Activated T-cell treated with anti-CD3 and anti-CD28 coated beads, Interleukin-2, amount 50 U/mL, for 1 hour (primary cell): ENCODE measurements around the gene RASL10A.
"Not testable (repeated sequence)": the region's sequence is repeated elsewhere in the genome, so short reads cannot be mapped to it uniquely, and the experiment has no call there.

Experiments used
- DNase-seq: peaks from one replicate; pipeline ENCODE4 v3.0.0-alpha.2; 2020

Gene RASL10A, protein sequence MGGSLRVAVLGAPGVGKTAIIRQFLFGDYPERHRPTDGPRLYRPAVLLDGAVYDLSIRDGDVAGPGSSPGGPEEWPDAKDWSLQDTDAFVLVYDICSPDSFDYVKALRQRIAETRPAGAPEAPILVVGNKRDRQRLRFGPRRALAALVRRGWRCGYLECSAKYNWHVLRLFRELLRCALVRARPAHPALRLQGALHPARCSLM

DNA sequence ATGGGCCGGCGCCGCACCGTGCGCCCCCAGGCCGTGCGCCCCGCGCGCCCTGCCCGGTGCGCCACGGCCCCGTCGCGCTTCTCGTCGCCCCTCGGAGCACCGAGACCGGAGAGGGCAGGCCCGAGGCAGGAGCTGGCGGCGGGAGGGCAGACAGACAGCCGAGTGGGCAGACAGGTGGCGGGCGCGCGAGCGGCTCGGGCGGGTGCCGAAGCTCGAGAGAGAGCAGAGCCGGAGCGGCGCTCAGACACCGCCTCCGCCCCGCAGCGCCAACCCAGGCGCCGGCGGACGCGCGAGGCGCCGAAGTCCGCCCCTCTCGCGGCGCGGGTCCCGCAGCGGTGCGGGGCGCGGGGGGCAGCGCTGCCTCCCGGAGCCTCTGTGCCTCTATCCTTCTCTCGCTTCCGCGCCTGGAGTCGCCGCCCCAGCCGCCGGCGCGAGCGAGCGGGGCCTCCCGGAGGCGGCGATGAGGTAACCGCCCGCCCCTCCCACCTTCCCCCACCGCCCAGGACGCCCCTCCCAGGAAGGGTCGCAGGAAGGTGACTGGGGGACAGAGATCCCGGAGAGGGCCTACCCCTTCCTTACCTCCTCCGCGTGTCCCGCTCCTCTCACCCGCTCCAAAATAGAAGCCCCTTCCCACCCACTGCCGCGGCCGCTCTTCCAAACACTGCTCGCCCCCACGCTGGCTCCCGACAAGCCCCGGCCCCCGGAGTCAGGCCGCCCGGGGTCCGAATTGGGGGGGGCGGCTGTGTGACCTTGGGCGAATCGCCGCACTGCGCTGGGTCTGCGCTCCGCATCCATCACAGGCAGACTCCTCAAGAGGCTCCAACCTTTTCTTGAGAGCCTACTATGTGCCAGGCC lies at the start of gene RASL10A:
Gene RASL10A (minus strand): TSS at position 412 of the 855 bp plus-strand sequence. CDS start 451 bp downstream, outside the sequence.
- DNase-seq: no peak

DNA sequence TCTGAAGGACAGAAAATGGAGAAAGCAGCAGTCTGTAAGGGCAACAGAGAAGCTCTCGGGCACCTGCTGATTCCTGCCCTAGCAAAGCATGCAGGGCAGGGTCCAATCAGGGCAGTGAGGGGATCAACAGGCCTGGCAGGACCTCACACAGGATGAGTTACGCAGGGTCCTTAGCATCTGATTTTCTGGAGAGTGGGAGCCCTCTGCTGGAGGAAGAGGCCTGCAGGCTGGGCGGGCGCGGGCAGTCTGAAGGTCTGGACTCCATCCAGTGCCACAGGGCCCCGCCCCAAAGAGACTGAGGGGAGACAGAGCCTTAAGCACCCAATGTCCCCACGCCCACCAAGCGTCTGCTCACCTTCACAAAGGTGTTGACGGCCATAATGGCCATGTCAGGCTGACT lies 44.0 kb upstream of the RASL10A start:
- no peak for DNase-seq

DNA sequence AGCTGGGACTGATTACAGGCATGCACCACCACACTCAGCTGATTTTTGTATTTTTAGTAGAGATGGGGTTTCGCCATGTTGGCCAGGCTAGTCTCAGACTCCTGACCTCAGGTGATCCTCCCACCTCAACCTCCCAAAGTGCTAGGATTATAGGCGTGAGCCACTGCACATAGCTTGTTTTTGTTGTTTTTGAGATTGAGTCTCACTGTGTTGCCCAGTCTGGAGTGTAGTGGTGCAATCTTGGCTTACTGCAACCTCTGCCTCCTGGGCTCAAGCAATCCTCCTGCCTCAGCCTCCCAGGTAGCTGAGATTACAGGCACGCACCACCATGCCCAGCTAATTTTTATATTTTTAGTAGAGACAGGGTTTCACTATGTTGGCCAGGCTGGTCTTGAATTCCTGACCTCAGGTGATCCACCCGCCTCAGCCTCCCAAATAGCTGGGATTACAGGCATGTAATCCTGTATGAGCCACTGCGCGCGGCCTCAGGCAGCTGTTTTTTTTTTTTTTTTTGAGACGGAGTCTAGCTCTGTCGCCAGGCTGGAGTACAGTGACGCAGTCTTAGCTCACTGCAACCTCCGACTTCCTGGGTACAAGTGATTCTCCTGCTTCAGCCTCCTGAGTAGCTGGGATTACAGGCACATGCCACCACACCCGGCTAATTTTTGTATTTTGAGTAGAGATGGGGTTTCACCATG lies 41.8 kb upstream of the RASL10A start:
- DNase-seq: not testable (repeated sequence)

DNA sequence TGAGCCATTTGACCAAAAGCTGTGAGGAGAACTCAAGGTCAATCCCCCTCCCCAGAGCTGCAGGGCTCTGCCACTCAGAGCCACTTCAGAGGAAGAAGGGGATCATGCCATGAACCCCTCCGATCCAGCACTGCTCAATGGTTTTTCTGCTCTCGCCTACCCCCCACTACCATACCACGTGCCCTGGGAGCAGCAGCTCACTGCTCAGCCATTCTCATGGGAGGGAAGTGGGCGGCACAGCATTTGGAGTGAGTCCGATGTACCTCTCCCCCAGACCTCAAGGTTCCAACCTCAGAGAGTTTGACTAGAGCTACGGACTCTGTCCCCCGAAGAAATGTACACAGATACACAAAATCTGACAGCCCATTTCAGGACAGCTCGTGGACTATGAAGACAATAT lies 38.4 kb upstream of the RASL10A start:
- DNase-seq: no peak

DNA sequence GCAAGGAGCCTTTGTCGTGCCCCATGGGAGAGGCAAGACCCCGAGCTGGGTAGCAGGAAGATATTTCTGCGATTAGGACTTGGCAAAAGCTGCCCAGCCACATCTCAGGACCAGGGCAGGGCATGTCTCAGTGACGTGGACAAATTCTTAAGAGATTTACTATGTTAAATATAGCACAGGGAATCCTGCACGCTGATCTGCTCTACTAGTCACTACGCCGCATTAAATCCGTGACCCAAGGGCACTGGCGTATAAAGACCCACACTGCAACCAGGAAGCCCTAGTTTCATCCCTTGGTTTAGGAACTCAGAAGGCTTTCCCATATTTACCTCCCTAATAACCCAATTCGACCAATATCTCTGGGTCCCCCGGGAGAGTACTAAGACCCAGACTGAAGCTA lies 37.8 kb upstream of the RASL10A start:
- no peak for DNase-seq

DNA sequence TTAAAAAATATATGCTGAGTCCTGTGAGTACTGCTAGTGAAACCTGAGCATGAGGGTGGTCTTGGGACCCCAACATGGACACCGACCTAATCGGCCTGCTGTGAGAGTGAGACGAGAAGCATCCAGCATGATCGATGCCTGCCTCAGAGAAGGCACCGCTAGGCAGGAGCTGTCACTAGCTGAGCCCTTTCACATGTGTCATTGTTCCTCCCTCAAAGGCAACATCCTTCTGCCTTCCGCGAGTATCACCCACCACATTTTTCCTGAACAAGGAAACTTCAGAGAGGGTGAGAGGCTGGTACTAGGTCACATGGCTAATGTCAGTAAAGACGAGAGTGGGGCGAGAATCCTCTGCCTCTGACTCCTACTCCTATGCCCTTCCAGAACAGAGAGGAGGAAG lies 37.3 kb upstream of the RASL10A start:
- no peak for DNase-seq

DNA sequence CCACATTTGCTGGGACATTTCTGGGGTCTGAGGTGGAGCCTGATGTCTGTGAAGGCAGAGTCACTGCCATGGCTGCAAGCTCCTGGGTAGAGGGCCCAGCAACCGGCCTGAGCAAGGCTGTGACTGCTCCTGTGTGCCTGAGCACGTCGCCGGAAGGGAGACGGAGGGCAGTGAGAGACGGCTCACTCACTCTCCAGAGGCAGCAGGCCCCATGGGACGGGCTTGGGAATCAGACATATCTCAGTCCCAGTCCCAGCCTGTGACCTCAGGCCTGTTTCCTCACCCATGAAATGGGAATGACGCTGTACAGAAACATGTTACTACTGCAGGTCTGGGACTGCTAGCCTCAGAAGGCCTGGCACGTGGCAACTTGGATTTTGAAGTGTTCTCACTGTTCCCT lies 36.4 kb upstream of the RASL10A start:
- DNase-seq: no peak

DNA sequence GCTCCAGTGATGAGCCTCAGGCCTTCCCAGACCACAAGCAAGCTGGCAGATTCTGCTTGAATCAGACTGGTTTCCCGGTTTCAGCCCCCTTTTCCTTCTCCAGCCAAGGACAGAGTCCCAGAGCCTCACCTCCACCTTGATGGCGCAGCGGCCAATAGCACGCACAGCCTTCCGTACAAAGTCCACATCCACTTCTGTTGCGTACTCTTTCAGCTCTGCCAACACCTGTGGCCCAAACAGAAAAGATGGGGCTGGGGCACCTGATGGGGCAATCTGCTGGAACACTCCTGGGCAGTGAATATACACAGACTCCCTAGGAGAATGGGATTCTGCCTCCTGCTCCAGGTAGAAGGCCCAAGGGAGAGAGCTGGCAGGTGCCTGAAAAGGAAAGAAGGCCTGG lies 35.5 kb upstream of the RASL10A start:
- DNase-seq: no peak

DNA sequence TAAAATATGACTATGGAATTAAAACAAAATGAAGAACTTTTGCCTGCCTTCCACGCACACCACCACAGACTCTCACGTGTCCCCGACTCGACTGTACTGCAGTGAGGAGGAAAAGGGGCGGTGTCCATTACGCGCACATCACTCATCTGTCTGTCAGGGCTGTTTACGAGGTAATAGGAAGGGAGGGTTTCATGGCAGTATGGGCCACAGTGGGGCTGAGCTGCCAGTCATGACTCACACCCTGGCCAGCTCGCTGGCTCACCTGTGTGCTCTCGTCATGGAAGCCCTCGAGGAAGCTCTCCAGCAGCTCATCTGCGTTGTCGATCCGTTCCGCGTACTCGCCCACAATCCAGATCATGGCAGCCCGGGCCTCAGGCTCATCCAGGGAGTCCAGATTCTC lies 33.5 kb upstream of the RASL10A start:
- no peak for DNase-seq

DNA sequence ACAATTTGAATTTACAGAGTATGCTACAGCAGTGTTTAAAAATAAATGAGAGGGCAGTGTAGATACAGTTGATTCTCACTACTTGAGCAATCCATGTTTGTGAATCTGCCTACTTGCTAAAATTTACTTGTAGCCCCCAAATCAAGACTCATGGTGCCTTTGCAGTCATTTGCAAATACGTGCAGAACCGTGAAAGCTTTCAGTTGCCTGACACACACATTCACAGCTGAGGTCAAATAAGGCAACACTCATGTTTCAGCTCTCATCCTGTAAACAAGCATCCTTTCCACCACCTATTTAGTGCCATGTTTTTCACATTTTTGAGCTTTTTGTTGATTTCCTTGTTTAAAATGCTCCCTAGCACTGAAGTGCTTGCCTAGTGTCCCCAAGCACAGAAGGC lies 32.5 kb upstream of the RASL10A start:
- no peak for DNase-seq

DNA sequence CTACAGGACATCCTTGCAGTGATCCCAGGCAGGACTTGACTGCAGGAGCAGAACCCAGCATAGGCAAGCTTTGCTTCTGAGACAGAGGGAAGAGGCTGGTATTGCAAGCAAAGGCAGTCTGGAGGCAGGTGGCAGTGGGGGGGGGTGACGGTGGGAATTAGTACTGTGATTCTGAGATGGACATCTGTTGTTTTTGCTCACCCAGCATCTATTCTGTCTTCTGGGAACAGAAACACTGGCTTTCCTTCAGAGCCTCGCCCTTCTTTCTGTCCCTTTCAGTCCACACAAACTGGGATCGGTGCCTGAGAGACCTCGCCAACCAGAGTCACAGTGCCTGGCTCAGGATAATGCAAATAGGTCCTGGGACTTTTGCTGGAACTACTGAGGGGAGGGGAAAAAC lies 31.2 kb upstream of the RASL10A start:
- no peak for DNase-seq

DNA sequence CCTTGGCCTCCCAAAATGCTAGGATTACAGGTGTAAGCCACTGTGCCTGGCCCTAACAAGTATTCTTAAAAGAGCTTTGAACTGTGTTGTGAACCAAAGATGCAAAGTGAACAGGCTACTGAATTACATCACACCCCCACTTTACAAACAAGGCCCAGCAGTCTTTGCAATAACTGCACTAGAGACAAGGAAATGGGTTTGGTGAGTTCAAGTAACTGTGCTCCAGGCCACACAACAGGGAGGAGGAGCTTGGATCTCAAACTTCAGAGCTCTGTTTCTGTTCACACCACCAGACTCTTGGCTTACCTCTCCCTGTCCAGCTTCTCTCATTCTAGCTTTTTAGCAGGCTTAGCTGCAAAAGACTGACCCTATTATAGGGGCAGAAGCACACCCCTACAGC lies 30.4 kb upstream of the RASL10A start:
- DNase-seq: no peak

DNA sequence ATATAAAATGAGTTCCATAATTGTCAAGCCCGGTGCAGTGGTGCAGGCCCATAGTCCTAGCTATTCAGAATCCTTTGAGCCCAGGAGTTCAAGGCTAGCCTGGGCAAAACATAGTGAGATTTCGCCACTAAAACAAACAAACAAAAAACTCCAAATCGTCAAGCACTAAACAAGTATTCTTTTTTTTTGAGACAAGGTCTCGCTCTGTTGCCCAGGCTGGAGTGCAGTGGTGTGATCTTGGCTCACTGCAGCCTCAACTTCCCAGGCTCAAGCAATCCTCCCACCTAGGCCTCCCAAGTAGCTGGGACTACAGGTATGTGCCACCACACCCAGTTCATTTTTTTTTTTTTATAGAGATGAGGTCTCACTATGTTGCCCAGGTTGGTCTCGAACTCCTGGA lies 29.4 kb upstream of the RASL10A start:
- not testable (repeated sequence) for DNase-seq

DNA sequence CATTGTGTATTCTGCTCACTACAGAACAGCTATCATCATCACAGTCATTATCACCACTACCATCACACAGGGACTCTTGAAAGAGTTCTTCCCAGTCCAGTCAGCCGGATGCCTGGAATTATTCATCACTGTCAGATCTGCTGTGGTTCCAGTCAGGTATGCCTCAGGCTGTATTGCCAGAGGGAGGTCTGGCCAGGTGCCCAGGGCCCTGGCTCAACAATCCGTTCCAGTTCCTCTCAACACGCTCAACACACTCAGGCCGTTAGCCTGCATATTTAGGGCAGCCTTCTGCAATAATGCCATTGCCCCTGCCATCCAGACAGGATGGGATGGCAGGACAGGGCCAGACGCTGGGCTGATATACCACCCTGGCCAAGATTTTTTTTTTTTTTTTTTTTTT lies 28.6 kb upstream of the RASL10A start:
- DNase-seq: no peak

DNA sequence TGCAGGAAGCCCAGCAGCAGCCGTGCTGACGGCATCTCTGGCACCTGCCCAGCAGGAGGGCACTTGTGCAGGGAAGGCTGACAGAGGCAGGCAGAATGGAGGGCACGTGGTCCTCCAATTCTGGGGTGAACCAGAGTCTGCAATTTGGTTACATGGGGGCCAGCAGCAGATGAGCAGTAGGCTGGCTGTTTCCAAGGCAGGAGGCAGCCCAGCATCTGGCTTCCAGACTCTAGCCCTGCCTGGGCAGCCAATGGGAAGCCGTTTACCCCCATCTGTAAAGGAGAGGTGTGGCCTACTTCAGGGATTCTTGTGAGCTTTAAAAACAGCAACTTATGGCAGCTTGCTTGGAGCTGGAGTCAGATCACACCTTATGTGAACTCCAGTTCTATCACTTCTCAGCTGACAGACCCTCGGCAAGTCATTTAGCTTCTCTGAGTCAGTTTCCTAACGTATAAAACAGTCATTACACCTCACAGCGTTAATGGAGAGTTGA lies 27.9 kb upstream of the RASL10A start:
- no peak for DNase-seq

DNA sequence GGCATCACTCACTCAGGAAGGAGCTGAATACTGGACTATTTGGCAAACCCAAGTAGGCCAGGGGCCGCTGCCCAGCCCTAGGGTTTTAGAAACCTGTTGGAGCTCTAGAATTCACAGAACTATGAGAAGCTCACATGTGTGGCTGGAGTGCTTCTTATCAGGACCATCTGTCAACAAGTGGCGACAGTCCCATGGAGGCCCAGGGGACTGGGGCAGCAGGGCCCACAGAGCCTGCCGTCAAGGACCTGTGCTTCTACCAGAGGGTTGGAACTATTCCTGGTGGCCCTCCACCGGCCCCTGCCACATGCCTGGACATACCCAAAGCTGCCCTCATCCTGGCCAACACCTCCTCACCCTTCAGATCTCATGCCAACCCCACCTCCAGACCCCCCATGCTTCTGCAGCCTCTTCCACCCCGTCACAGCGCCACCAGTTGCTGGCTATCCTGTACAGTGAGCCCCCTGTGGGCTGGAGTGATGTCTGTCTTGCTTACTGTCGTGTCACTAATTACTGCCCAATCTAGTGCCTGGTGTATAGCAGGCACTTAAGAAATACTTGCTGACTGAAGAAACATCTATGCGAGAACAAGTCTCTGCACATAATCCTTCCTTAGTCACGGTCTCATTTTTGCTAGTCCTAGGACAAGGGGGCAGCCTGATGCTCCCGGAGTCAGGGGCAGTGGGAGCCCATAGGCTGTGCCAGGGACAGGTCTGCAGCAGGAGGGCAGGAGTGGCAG lies 27.2 kb upstream of the RASL10A start:
- DNase-seq: no peak

DNA sequence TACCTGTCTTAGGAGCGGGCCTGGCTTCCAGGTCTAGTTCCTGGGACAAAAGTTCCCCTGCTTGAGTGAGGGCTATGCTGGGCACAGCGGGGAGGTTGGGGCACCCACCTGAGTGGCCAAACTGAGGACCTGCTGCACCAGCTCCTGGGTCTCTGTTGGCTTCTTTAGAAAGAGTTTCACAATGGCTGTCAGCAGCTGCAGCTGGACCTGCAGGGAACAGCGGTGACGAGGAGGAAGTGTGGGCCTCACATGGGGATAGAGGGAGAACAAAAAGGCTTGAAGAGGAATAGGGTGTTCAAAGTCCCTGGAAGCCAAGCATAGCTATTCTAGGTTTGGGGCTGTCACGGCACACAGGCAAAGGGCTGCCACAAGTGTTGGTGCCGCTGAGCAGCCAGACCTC lies 26.7 kb upstream of the RASL10A start:
- no peak for DNase-seq

DNA sequence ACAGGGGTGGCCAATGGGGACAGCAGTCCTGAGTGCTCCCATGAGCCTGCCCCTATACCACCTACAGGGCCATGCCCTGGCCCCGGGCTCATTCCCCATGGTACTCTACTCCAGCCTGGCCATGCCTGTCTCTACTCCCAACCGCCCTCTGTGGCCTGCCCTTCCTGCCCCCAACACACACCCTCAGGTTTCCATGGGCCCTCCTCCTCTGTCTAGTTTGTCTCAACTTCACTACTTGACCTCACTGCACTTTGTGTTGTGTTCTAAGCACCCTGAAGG lies 26.3 kb upstream of the RASL10A start:
- no peak for DNase-seq

DNA sequence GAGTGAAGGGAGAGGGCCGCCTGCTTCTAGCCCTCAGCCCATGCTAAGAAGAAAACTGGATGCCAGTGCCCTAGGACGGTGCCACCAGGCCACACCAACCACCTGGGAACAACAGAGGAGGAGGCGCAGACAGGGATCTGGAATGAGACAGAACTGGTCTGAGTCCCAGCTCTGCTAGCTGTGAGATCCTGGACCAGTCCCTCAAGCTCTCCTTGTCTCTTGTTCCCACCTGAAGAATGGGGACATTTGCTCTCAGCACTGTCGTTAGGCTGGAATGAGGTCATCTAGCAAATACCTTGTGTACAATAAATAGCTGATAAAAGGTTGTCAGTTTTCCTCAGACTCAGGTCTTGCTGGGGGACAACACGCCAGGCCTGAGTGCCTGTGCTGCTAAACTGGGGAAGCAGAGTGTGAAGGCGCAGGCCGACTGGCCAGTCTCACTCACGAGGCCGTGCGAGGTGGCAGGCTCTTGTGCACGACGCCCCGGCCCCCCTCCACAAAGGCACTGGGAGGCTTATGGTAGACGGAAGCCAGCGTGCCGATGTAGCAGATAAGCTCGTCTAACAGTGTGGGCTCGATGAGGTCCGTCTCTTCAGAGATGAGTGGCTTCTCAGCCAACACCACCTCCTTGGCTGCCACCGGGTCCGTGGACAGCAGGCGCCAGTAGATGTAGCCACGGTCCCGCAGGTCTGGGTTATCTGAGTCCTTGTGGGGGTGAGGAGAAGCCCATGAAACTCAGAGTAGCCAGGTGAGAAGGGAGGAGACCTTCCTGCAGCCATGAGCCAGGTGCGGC lies 25.8 kb upstream of the RASL10A start:
- no peak for DNase-seq

DNA sequence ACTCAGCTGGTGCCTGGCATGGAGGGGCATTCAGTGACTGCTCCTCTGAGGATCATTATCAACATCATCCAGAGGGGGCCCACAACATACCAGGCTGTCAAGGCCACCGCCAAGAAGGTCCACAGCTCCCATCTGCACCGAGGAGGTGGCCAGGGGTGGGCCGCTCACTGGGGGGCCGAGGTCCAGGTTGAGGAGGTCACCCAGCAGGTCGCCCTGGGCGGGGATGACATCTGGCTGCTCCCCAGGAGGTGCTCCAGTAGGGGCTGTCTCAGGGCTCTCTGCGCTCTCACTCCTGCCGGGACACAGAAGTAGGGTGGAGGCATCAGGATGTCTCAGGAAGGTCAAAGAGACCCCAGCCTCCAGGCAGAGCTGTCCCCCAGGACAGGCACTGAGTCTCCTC lies 25.1 kb upstream of the RASL10A start:
- DNase-seq: no peak

DNA sequence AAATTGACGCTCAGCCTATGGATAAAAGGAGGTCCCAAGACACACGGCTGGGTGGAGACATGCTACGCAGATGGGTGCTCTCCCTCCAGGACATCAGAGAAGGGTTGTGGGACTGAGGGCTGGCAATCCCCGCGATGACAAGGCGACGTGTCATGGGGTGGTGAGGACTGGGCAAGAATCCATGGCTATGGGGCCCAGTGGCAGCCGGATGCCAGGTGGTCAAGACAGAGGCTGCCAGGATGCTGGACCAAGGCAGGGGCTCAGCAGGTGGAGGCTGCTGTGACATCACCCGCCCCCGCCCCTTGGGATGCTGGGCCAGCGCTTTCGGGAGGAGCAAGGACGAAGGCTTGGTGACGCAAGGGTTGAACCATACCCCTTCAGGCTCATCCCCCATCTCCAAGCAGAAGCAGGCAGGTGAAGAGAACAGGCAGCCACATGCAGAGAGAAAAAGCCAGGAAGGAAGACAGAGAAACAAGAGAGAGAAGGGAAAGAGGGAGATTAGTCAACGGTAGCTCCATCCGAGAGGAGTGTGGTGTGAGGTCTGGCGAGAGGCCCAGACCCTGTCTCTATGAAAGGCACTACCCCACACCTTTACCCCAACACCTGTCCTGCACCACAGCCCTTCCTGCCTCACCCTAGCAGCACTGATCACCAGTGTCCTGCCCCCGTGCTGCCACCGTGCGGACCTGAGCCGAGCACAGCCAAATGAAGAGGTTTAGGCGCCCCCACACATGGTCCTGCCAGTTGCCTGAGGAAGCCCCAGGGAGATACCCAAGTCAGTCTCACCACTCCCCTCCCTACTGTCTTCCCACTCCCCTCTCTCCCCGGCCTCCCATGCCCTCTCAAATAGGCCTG lies 24.1 kb upstream of the RASL10A start:
- DNase-seq: no peak

DNA sequence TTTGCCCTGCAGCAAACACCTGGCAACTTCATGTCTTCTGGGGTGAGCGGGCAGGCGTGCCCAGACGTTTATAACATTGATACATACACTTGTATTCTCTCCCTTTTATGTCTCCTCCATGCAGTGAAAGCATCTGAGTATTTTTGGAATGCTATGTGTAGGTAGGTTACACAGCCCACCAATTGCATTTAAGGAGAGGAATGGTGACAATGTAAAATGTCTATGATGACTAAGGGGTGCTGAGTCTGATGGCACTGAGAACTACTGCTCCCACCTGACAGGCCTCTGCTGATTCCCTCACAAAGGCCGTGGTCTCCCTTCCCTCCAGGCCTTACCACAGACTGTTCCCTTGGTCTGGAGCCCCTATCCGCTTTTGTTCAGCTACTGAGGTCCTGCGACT lies 22.9 kb upstream of the RASL10A start:
- no peak for DNase-seq
